Upper lobe of right lung (tissue), 1 donor: Measurements from ENCODE around the gene RNMT. TPM values are rescaled to one million over a fixed set of nuclear protein-coding genes. Genes with fewer than 3 reads are reported as not detected.
"Not testable (repeated sequence)": the region's sequence is repeated elsewhere in the genome, so short reads cannot be mapped to it uniquely, and the experiment has no call there.

ENCODE experiments used
- ATAC-seq: fragments of 200-7000 bp; cut with Tn5 transposase; one replicate; pipeline ENCODE4 v1.9.1; 2020; ENCODE audit warnings: mild to moderate bottlenecking, moderate library complexity
- DNase-seq: peaks from one replicate; pipeline ENCODE4 v3.0.0-alpha.2; 2020
- H3K27ac ChIP-seq: fragments of 200-600 bp; one replicate; pipeline ENCODE4 v1.8.0; 2022
- H3K27me3 ChIP-seq: fragments of 200-600 bp; one replicate; pipeline ENCODE4 v1.8.0; 2022; ENCODE audit warnings: mild to moderate bottlenecking
- H3K36me3 ChIP-seq: fragments of 200-600 bp; one replicate; pipeline ENCODE4 v1.8.0; 2022
- H3K4me1 ChIP-seq: fragments of 200-600 bp; one replicate; pipeline ENCODE4 v1.8.0; 2022
- H3K4me3 ChIP-seq: fragments of 200-600 bp; one replicate; pipeline ENCODE4 v1.8.0; 2022; ENCODE audit warnings: mild to moderate bottlenecking
- H3K9me3 ChIP-seq: fragments of 200-600 bp; one replicate; pipeline ENCODE4 v1.8.0; 2022
- intact Hi-C: fragments of 100-400 bp; cut with DNase I; formaldehyde crosslinking; loops from one replicate; pipeline ENCODE4 v1.11.0; 2022
- total RNA-seq: library from RNA; stranded (reverse); fragmentation: NEBNext Ultra II Directional; extraction: Animal tissue kit (Norgen Biotek cat#: 25700); gene quantifications from one replicate; pipeline ENCODE4 v1.2.1, GENCODE V29; 2021
- TF ChIP-seq, protein P1 (sequence below): fragments of 200-600 bp; IDR thresholded peaks from one replicate; pipeline ENCODE4 v1.8.0; 2022; ENCODE audit warnings: antibody characterized with exemption
- donor health status: DM: no; HTN: yes; CAD: no; lungs with severe emphysema.

Gene RNMT
- total RNA-seq, 1 donor from 2014 or later, result 30.9 TPM

- intact Hi-C loops, result no loop called here
- ATAC-seq (no peak), DNase-seq (no peak)
- no peaks in the 10 kb centered on the region for H3K36me3 ChIP-seq
- TF ChIP-seq, protein P1, sequence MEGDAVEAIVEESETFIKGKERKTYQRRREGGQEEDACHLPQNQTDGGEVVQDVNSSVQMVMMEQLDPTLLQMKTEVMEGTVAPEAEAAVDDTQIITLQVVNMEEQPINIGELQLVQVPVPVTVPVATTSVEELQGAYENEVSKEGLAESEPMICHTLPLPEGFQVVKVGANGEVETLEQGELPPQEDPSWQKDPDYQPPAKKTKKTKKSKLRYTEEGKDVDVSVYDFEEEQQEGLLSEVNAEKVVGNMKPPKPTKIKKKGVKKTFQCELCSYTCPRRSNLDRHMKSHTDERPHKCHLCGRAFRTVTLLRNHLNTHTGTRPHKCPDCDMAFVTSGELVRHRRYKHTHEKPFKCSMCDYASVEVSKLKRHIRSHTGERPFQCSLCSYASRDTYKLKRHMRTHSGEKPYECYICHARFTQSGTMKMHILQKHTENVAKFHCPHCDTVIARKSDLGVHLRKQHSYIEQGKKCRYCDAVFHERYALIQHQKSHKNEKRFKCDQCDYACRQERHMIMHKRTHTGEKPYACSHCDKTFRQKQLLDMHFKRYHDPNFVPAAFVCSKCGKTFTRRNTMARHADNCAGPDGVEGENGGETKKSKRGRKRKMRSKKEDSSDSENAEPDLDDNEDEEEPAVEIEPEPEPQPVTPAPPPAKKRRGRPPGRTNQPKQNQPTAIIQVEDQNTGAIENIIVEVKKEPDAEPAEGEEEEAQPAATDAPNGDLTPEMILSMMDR, result no peak
- H3K4me1 ChIP-seq, result no peaks in the 10 kb centered on the region
- no peaks in the 10 kb centered on the region for H3K9me3 ChIP-seq
- no peak overlapping the region for H3K4me3 ChIP-seq
- no peak overlapping the region for H3K27ac ChIP-seq
- no peaks in the 10 kb centered on the region for H3K27me3 ChIP-seq
These were observed 38.0 kb upstream of the RNMT start for GRCh38 chr18:13688191-13689136.

DNA sequence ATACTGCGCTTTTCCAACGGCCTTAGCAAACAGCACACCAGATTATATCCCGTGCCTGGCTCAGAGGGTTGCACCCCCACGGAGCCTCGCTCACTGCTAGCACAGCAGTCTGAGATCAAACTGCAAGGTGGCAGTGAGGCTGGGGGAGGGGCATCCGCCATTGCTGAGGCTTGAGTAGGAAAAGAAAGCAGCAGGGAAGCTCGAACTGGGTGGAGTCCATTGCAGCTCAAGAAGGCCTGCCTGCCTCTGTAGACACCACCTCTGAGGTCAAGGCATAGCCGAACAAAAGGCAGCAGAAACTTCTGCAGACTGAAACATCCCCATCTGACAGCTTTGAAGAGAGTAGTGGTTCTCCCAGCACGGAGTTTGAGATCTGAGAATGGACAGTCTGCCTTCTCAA, 36.4 kb upstream of the RNMT start:
- H3K9me3 ChIP-seq, intact Hi-C loops, H3K4me3 ChIP-seq, H3K27me3 ChIP-seq, H3K4me1 ChIP-seq, H3K27ac ChIP-seq, DNase-seq, ATAC-seq, H3K36me3 ChIP-seq: not testable (repeated sequence)

DNA sequence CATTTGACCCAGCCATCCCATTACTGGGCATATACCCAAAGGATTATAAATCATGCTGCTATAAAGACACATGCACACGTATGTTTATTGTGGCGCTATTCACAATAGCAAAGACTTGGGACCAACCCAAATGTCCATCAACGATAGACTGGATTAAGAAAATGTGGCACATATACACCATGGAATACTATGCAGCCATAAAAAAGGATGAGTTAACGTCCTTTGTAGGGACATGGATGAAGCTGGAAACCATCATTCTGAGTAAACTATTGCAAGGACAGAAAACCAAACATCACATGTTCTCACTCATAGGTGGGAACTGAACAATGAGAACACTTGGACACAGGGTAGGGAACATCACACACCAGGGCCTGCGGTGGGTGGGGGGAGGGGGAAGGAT, 31.1 kb upstream of the RNMT start:
- DNase-seq, H3K9me3 ChIP-seq, intact Hi-C loops, H3K27me3 ChIP-seq, H3K36me3 ChIP-seq, H3K4me1 ChIP-seq, H3K4me3 ChIP-seq, H3K27ac ChIP-seq, ATAC-seq: not testable (repeated sequence)

GRCh38 chr18:13696961-13697360, 29.5 kb upstream of the RNMT start:
- intact Hi-C loops, result no loop called here
- Histone ChIP-seq H3K27me3 (no peaks in the 10 kb centered on the region), H3K4me1 (no peaks in the 10 kb centered on the region), H3K27ac (no peak overlapping the region), H3K36me3 (no peaks in the 10 kb centered on the region), H3K4me3 (no peak overlapping the region), H3K9me3 (no peaks in the 10 kb centered on the region)
- DNase-seq, result no peak
- no peak for ATAC-seq
- TF ChIP-seq, protein P1, result no peak

GRCh38 chr18:13700153-13700552, 26.3 kb upstream of the RNMT start:
- intact Hi-C loops, result no loop called here
- Histone ChIP-seq H3K27me3 (no peaks in the 10 kb centered on the region), H3K36me3 (no peaks in the 10 kb centered on the region), H3K4me3 (no peak overlapping the region), H3K27ac (no peak overlapping the region), H3K9me3 (no peaks in the 10 kb centered on the region), H3K4me1 (no peaks in the 10 kb centered on the region)
- DNase-seq (no peak), ATAC-seq (peak; percentile 50)
- TF ChIP-seq, protein P1, result no peak

DNA sequence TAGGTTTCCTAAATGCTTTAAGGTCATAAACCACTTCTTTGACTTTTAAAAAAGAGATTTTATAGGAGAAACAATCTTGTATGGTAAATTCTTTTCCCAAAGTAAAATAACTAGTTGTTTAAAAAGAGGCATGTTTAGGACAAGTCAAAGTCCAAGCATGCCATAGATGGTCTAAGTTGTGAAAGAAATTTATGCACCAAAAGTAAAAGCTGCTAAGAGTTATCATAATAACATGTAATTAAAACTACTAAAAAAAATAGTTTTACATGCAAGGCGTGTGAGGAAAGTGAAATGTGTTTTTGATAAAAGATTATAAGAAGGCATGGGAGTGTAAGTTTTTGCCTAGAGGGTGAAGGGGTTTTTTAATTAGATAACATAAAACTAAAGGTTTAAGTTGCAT, 22.6 kb upstream of the RNMT start:
- no peaks in the 10 kb centered on the region for H3K4me1 ChIP-seq
- TF ChIP-seq, protein P1, result no peak
- no peaks in the 10 kb centered on the region for H3K9me3 ChIP-seq
- no peaks in the 10 kb centered on the region for H3K36me3 ChIP-seq
- DNase-seq (no peak), ATAC-seq (no peak)
- intact Hi-C loops, result no loop called here
- no peak overlapping the region for H3K27ac ChIP-seq
- H3K27me3 ChIP-seq, result no peaks in the 10 kb centered on the region
- no peak overlapping the region for H3K4me3 ChIP-seq
